NCI-H2081 treated with DMSO at 0.1 percent for 48 hours (cell line): ENCODE data around the gene GSPT1.

ENCODE experiments used
- DNase-seq: peaks from one replicate; lab custom pipeline; 2025; lab: John Stamatoyannopoulos, UW

Gene GSPT1

GRCh38 chr16:11913425-11914079 is 2.2 kb downstream of the GSPT1 start:
- DNase-seq, result no peak

DNA sequence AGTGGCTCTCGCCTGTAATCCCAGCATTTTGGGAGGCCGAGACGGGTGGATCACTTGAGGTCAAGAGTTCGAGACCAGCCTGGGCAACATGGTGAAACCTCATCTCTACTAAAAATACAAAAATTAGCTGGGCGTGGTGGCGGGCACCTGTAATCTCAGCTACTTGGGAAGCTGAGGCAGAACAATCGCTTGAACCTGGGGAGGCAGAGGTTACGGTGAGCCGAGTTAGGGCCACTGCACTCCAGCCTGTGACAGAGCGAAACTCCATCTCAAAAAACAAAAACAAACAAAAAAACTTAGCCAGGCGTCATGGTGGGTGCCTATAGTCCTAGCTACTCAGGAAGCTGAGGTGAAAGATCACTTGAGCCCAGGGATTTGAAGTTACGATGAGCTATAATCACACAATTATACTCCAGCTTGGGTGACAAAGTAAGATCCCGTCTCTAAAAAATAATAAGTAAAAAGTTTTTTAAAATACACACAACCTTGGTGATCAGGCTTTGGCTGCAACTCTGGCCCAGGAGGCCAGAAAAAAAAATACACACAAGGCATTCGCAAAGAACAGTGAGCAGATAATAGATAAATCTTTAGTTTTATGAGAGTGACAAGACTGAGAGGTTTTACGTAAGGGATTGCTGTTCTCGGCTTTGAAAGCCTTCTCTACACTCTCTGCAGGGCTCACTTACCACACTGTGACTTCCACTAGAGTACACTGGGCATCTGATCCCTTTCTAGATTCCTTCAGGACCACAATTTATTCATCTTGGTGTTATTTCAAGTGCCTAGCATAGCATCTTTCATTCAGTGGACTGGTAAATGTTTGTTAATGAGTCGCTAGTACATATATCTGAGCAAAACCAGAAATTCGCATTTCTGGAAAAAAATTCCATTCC is 5.9 kb downstream of the GSPT1 start:
- no peak for DNase-seq

- DNase-seq, result no peak
These were observed 8.4 kb downstream of the GSPT1 start for GRCh38 chr16:11907160-11907970.

DNA sequence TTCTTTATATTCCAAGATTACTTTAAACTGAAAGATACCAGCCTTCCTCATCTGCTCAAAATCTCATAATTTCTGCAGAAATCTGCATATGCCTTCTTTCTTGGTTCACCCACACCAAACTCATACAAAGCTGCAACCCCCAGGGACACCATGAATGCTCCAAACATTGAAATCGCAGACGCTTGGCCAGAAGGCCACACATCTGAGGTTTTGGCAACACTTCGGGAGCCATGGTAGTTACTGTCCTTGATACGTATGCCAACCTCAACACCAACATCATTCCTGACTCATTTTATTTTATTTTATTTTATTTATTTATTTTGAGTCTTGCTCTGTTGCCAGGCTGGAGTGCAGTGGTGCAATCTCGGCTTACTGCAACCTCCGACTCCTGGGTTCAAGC is 11.8 kb downstream of the GSPT1 start:
- DNase-seq, result no peak

DNA sequence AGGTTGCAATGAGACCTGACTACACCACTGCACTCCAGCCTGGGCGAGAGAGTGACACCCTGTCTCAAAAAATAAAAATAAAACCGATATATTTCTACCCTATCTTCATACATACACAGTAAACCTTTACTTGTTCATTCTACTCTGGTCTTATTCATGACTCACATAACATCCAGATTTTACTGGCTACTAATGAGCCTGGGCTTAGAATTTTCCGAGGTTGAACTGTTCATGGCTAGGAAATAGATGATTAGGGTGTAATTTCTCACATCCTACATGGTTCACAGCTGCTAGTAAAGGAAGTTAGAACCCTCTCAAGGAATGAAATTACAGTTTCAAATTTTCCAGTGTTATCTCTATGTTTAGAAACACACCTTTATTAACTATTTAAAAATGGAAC is 14.7 kb downstream of the GSPT1 start:
- DNase-seq, result no peak

DNA sequence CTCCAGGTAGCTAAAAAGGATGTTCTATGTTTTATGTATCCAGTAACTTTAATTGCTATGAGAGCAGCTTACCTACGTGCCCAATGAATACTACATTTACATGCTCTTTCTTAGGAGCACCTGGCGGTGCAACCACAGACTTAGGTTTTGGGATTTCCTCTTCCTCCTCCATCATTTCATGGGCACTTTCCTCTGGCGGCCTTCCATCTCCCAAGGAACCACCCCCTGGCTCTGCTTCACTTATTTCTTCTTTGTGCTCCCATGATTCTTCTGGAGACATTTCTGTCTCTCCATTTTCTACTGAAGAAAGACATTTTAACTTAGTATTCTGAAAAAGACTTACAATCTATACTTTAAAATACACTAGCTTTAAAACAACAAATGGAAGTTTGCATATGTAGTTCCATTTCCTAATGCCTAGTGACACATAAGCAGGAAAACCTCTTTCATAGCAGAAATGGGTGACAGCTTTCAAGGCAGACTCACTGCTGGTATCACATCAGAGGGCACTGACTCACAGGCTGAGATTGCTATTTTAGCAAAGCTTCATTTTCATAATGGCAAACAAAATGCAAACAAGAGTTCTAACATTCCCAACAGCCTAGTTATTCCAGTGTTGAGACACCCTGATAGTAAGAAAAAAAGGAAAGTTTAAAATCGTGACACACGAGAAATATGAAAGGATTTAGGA is 19.1 kb downstream of the GSPT1 start:
- no peak for DNase-seq

DNA sequence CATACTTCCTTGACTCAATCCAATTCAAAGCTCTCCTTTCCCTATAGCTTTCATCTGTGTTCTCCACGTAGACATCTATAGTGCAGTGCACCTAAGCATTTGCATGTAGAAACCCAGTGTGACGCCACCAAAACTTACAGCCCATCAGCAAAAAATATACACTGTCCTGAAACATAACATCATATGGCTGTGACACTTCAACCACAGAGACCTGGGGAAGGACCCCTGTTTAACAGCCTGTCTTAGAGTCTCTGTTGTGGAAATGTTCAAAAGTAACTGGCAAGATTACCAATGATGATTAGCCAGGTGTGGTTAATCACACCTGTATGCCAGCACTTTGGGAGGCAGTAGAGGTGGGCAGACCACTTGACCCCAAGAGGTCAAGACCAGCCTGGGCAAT is 22.2 kb downstream of the GSPT1 start:
- DNase-seq, result no peak

DNA sequence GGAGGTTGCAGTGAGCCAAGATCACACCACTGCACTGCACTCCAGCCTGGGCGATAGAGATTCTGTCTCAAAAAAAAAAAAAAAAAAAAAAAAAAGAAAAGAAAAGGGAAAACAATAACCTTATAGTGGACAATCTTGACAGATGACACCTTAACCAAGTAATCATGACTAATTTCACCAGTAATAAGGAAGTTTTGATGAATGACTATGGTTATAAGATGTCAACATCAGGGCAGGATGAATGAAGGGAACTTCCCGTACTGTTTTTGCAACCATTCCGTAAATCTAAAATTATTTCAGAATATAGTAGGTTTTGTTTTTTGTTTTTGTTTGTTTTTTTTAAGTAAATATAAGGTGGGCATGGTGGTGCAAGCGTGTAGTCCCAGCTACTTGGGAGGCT is 23.0 kb downstream of the GSPT1 start:
- DNase-seq, result no peak

GRCh38 chr16:11890231-11890965 is 25.4 kb downstream of the GSPT1 start:
- no peak for DNase-seq

DNA sequence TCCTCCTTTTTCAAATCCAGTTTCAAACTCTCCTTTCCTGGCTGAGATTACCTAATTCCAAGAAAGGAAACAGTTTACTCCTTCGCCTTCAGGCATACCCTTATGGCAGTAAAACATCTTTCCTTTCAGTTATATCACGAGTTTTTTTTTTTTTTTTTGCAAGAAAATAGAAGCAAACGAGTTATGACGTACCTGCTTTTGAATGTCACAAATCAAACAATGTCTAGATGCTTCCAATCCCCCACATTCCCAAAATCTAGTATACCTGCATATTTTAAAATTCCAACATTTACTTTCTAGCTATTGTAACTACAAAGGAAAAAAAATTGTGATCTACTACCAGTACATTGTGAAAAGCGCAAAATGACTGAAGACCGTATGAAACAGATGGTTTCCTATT is 28.9 kb downstream of the GSPT1 start:
- no peak for DNase-seq

- DNase-seq, result no peak
These were observed 31.7 kb downstream of the GSPT1 start for GRCh38 chr16:11884035-11884434.

DNA sequence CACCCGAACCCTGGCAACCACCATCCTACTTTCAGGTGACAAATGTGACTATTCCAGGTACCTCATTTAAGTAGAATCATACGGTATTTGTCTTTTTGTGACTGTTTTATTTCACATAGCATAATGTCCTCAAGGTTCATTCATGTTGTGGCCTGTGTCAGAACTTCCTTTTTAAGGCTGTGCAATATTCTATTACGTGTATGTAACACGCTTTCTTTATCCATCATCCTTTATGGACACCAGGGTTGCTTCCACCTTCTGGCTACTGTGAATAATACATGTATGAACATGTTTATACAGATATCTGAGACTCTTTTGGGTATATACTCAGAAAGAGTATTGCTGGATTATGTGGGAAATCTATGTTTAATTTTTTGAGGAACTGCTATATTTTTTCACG is 35.7 kb downstream of the GSPT1 start:
- no peak for DNase-seq

DNA sequence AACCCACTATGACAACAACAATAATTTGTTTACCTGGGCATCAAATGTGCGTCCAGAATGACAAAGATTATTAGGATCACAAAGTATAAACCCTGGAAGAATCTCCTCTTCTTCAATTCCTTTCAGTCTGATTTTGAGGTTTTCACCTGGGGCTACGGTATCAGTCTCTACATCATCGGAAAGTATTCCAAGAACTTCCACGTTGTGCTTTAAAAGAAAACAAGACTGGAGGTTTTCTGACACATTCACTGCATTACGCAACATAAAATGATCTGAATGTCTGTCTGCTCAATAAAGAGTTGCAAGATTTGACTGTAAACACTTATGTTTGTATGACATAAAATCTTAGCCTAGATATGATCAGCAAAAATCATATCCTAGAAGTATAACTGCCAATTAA is 38.4 kb downstream of the GSPT1 start:
- no peak for DNase-seq

GRCh38 chr16:11876306-11876705 is 39.5 kb downstream of the GSPT1 start:
- no peak for DNase-seq

DNA sequence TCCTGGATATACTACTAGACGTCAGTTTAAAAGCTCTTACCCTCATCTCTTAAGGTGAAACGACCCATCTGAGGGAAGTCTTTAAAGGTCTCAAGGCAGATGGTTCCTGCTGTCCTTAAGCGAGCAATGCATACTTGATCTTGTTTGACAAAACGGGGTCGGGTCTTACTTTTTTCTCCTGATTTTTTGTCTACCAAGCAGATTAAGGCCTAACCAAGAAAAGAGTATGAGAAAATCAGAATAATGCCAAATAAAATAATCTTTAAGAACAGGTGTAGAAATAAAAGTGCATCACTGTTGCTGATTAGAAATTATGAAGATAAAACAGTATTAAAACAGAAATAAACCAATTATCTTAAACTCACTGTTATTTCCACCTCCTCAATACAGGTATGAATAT is 40.0 kb downstream of the GSPT1 start:
- no peak for DNase-seq

DNA sequence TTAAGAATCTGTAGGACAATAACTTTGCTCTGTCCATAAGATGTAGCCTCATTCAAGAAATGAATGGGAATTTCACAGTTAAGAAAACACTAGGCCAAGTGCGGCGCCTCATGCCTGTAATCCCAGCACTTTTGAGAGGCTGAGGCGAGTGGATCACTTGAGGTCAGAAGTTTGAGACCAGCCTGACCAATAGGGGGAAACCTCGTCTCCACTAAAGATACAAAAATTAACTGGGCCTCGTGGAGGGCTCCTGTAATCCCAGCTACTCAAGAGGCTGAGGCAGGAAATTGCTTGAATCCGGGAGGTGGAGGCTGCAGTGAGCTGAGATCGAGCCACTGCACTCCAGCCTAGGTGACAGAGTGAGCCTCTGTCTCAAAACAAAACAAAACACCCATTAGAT is 44.6 kb downstream of the GSPT1 start:
- no peak for DNase-seq

GRCh38 chr16:11870399-11870798 is 45.4 kb downstream of the GSPT1 start:
- no peak for DNase-seq

DNA sequence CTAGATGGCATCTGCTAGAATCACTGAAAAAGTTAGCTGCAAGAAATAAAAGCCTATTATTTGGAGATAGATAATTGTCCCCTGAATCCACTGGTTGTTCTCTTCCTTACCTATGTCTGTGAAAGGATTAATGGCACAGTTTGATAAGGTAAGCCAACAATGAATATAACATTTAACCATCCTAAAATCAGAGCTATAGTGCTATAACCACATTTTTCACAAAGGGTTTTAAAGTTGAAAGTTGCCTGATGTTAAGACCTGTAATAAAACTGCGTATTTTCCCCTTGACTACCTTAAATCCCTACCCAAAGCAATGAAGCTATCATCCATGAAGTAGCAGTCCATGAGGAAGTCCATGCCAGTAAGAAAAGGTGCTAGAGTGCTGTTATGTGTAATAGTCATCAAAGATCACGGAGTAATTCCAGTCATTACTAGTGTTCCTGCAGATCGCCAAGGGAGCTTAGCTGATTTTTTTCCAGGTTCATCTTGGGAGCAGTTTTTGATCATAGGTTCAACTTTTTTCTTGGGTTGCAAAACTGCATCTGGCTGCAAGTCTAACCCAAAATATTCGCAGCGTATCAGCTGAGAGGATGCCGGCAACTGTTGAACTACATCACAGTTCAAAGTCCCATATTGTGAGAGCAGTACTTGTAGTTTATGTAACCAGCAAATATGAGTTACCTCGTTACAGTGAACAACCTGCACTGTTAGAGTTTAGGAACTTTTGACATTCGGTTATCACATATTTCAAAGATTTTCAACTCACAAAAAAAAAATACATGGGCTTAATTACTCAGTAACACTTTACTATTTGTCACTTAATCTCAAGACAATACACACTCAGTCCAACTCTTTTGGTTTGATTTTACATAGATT is 46.2 kb downstream of the GSPT1 start:
- DNase-seq, result no peak

- no peak for DNase-seq
These were observed 47.3 kb downstream of the GSPT1 start for GRCh38 chr16:11868412-11868980.

DNA sequence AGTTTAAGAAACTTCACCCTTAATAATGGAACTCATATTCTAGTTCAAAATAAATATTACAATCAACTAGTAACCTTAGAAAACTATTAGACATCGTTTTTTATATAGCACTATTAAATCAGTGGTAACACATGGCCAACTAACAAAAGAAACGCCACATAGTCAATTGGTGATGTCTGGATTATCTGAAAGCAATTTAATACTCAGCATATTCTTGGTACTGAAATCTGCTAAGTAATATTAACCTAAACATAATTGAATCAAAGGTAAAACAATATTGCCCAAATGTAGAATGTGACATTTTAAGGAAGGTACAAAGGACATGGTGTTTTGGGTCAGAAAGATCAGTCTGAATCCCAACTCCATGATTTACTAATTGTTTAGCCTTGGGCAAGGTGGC is 53.3 kb downstream of the GSPT1 start:
- DNase-seq, result no peak
